ENCODE results near the gene FHIT.
A peak's percentile ranks its signal among the peaks of the same experiment; 100 is the strongest.

FHIT gene

GRCh38 chr3:59775761-59776325, 1475.4 kb downstream of the FHIT start:
- Mint-ChIP-seq H3K36me3 (ENCODE audit: low read depth) (no peaks in the 10 kb centered on the region), H3K4me3 (no peak overlapping the region), H3K9me3 (peaks cover 4% of the 10 kb centered on the region), H3K27me3 (peaks cover 20% of the 10 kb centered on the region), H3K27ac (no peak overlapping the region), H3K4me1 (ENCODE audit: low read depth) (peaks cover 52% of the 10 kb centered on the region)
- DNase-seq, result no peak

DNA sequence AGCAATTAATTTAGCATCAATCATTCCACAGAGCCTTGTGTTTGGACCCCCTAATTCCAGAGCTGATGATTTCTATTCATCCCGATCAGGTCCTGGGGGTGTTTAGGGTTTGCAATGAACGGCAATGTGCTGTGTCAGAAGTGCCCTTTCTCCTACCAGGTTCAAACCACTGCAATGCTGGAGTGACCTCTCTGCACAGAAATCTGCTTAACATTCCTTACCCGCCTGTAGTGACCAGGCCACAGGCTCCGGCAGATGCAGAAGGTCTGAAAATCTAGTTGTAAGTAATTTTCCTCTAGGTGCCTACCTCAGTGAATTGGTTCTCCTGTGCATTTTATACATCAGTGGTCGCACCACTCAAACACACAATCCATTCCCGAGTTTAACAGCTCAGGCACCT, 1476.1 kb downstream of the FHIT start:
- H3K36me3 Mint-ChIP-seq (ENCODE audit: low read depth), result no peaks in the 10 kb centered on the region
- peaks cover 52% of the 10 kb centered on the region for H3K4me1 Mint-ChIP-seq (ENCODE audit: low read depth)
- H3K4me3 Mint-ChIP-seq, result no peak overlapping the region
- DNase-seq, result no peak
- H3K27ac Mint-ChIP-seq, result no peak overlapping the region
- H3K9me3 Mint-ChIP-seq, result peaks cover 4% of the 10 kb centered on the region
- peaks cover 20% of the 10 kb centered on the region for H3K27me3 Mint-ChIP-seq

DNA sequence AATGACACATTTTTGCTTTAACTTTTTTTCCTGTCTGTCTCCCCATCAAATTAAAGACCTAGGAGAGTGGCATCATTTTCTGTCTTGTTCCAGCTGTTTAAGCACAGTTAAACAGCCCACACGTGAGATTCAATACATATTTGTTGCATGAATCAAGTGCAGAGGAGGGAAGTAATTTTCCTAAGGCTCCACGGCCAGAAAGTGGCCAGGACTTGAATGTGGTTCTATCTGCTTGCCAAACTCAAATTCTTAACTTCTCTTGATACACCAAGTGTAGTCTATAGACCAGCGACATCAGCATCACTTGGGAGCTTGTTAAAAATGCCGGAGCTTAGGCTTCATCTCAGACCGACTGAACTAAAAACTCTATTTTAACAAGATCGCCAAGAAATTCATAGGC, 1476.6 kb downstream of the FHIT start:
- Mint-ChIP-seq H3K4me3 (no peak overlapping the region), H3K27me3 (peaks cover 19% of the 10 kb centered on the region), H3K9me3 (peaks cover 3% of the 10 kb centered on the region), H3K27ac (no peak overlapping the region), H3K4me1 (ENCODE audit: low read depth) (peaks cover 52% of the 10 kb centered on the region), H3K36me3 (ENCODE audit: low read depth) (no peaks in the 10 kb centered on the region)
- no peak for DNase-seq

DNA sequence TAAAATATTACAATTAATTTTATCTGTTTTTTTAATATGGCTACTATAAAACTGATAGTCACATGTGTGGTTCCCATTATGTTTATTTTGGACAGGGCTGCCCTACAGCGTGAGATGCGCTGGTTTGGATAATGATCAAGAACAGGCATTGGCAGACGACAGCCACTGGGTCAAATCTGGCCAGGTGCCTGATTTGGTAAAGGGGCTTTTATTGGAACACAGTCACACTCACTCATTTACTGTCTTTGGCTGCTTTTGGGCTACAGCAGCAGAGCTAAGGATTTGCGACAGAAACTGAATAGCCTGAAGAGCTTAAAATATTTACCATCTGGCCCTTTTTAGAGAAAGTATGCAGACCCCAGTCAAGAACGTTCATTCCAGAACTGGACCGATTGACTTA, 1477.3 kb downstream of the FHIT start:
- Mint-ChIP-seq H3K4me1 (ENCODE audit: low read depth) (peaks cover 52% of the 10 kb centered on the region), H3K4me3 (no peak overlapping the region), H3K9me3 (no peaks in the 10 kb centered on the region), H3K27ac (no peak overlapping the region), H3K27me3 (peaks cover 18% of the 10 kb centered on the region), H3K36me3 (ENCODE audit: low read depth) (no peaks in the 10 kb centered on the region)
- no peak for DNase-seq

- peak; percentile 43 for DNase-seq
- no peak overlapping the region for H3K27ac Mint-ChIP-seq
- H3K4me1 Mint-ChIP-seq (ENCODE audit: low read depth), result peaks cover 44% of the 10 kb centered on the region
- H3K4me3 Mint-ChIP-seq, result peak overlapping the region; percentile 3
- H3K9me3 Mint-ChIP-seq, result no peaks in the 10 kb centered on the region
- no peaks in the 10 kb centered on the region for H3K36me3 Mint-ChIP-seq (ENCODE audit: low read depth)
- peaks cover 18% of the 10 kb centered on the region for H3K27me3 Mint-ChIP-seq
These were observed 1478.5 kb downstream of the FHIT start for GRCh38 chr3:59772416-59773408.

GRCh38 chr3:59771768-59772181, 1479.5 kb downstream of the FHIT start:
- Mint-ChIP-seq H3K9me3 (no peaks in the 10 kb centered on the region), H3K4me1 (ENCODE audit: low read depth) (peaks cover 38% of the 10 kb centered on the region), H3K4me3 (no peak overlapping the region), H3K27ac (no peak overlapping the region), H3K27me3 (peaks cover 18% of the 10 kb centered on the region), H3K36me3 (ENCODE audit: low read depth) (no peaks in the 10 kb centered on the region)
- no peak for DNase-seq

DNA sequence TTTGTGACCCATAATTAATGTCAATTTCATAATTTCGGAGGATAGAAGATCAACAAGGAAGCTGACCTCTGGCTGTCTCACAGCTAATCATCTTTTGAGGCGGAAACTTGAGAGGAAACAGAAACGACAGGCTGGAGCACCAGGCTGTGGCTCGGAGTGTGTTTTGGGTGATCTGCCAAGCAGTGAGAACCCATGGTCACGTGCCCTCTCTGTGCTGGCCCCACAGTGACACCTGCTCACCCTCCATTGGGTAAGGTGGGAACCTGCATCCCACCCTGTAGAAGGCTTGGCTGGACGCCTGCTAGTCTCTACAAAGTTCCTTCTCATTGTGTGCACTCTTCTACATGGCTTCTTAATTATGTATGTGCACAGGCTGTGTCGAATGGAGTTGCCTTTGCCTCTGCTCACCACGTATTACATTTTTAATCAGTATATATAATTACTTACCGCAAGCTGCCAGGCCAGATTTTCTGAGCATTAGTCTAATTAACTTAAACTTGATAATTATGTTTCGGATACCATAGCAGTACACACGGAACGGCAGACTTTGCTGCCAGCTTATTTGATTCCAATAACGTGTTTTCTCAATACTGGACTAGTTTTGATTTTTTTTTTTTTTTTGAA, 1482.0 kb downstream of the FHIT start:
- no peak overlapping the region for H3K4me3 Mint-ChIP-seq
- peaks cover 14% of the 10 kb centered on the region for H3K27me3 Mint-ChIP-seq
- no peak overlapping the region for H3K27ac Mint-ChIP-seq
- no peaks in the 10 kb centered on the region for H3K9me3 Mint-ChIP-seq
- H3K36me3 Mint-ChIP-seq (ENCODE audit: low read depth), result no peaks in the 10 kb centered on the region
- no peak for DNase-seq
- H3K4me1 Mint-ChIP-seq (ENCODE audit: low read depth), result peaks cover 29% of the 10 kb centered on the region

DNA sequence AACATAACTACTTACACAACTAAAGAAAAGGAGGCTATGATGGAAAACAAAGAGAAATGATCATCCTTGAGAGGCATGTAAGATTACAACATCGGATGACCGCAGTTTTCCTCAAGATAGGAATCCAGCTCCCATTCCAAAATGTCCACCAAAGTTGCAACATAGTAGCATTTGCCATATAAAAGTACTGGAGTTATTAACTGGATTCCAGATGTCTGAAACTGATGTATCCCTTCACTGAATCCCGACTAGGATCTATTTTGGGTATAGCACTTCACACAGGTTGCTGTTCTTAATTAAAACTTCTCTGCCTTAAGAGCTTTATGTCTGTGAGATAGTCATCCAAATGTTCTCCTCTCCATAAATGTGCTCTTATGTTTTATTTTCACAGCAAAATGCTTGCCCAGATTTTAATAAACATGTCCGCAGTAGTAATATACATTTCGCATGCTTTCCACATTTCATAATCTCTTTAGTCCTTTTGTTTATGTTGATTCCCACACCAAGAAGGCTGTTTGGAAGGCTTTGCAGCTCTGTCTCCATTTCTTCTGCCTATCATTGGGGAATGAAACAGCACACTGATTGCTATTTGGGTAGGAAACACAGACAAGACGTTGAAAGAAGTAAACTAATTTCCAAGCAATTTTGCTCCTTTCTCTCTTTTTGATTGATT, 1484.9 kb downstream of the FHIT start:
- peaks cover 12% of the 10 kb centered on the region for H3K4me1 Mint-ChIP-seq (ENCODE audit: low read depth)
- no peak for DNase-seq
- no peak overlapping the region for H3K4me3 Mint-ChIP-seq
- H3K36me3 Mint-ChIP-seq (ENCODE audit: low read depth), result no peaks in the 10 kb centered on the region
- peaks cover 7% of the 10 kb centered on the region for H3K27me3 Mint-ChIP-seq
- H3K9me3 Mint-ChIP-seq, result no peaks in the 10 kb centered on the region
- no peak overlapping the region for H3K27ac Mint-ChIP-seq

GRCh38 chr3:59764171-59764570, 1487.1 kb downstream of the FHIT start:
- H3K9me3 Mint-ChIP-seq, result no peaks in the 10 kb centered on the region
- peaks cover 30% of the 10 kb centered on the region for H3K4me1 Mint-ChIP-seq (ENCODE audit: low read depth)
- no peak overlapping the region for H3K27ac Mint-ChIP-seq
- DNase-seq, result no peak
- H3K27me3 Mint-ChIP-seq, result peaks cover 3% of the 10 kb centered on the region
- H3K36me3 Mint-ChIP-seq (ENCODE audit: low read depth), result no peaks in the 10 kb centered on the region
- H3K4me3 Mint-ChIP-seq, result no peak overlapping the region

DNA sequence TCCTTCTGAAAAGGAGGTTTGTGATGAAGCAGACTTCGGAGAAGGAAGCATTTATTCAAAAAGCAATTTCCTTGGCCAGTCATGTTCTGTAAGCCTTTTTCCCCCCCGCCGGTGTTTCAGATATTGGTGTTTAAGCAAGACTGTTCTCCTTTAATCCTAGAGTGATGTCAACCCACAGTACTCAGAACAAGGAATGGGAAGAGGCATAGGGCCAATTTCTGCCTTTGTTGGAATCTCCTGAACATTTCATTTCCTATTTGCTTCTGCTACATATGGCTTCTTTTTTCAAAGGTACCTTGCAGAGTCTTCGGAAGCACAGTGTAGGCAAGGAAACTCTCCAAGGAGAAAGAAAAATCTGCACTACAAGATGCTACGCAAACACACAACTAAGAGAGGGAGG, 1488.3 kb downstream of the FHIT start:
- Mint-ChIP-seq H3K27ac (no peak overlapping the region), H3K27me3 (peaks cover 3% of the 10 kb centered on the region), H3K36me3 (ENCODE audit: low read depth) (no peaks in the 10 kb centered on the region), H3K4me1 (ENCODE audit: low read depth) (peaks cover 40% of the 10 kb centered on the region), H3K9me3 (no peaks in the 10 kb centered on the region), H3K4me3 (no peak overlapping the region)
- no peak for DNase-seq

GRCh38 chr3:59759298-59760031, 1491.8 kb downstream of the FHIT start:
- peak; percentile 45 for DNase-seq
- no peak overlapping the region for H3K4me3 Mint-ChIP-seq
- no peaks in the 10 kb centered on the region for H3K36me3 Mint-ChIP-seq (ENCODE audit: low read depth)
- H3K9me3 Mint-ChIP-seq, result no peaks in the 10 kb centered on the region
- peaks cover 64% of the 10 kb centered on the region for H3K4me1 Mint-ChIP-seq (ENCODE audit: low read depth)
- H3K27me3 Mint-ChIP-seq, result peaks cover 6% of the 10 kb centered on the region
- H3K27ac Mint-ChIP-seq, result peak overlapping the region; percentile 8

- H3K9me3 Mint-ChIP-seq, result no peaks in the 10 kb centered on the region
These were observed 1492.6 kb downstream of the FHIT start for GRCh38 chr3:59758672-59759071.

GRCh38 chr3:59756934-59757333, 1494.3 kb downstream of the FHIT start:
- H3K9me3 Mint-ChIP-seq, result no peaks in the 10 kb centered on the region
- DNase-seq, result no peak
- no peak overlapping the region for H3K4me3 Mint-ChIP-seq
- H3K4me1 Mint-ChIP-seq (ENCODE audit: low read depth), result peaks cover 76% of the 10 kb centered on the region
- H3K36me3 Mint-ChIP-seq (ENCODE audit: low read depth), result no peaks in the 10 kb centered on the region
- H3K27ac Mint-ChIP-seq, result no peak overlapping the region
- peaks cover 3% of the 10 kb centered on the region for H3K27me3 Mint-ChIP-seq

More at GRCh38 chr3:59758672-59759071, 1492.6 kb downstream of the FHIT start:
- no peak overlapping the region for H3K4me3 Mint-ChIP-seq
- peaks cover 6% of the 10 kb centered on the region for H3K27me3 Mint-ChIP-seq
- H3K4me1 Mint-ChIP-seq (ENCODE audit: low read depth), result peaks cover 72% of the 10 kb centered on the region
- H3K36me3 Mint-ChIP-seq (ENCODE audit: low read depth), result no peaks in the 10 kb centered on the region
- no peak for DNase-seq
- no peak overlapping the region for H3K27ac Mint-ChIP-seq

Data from activated T-cell treated with anti-CD3 and anti-CD28 coated beads, Interleukin-2, amount 50 U/mL, for 24 hours (primary cell).